Esophagus (tissue), 2 donors: ENCODE measurements around the gene SORCS3. TPM values are rescaled to one million over a fixed set of nuclear protein-coding genes. Genes with fewer than 3 reads are reported as not detected.

ENCODE experiments used
- H3K27ac ChIP-seq, 2 donors: one replicate each; pipeline ENCODE4 v1.5.1; 2013; ENCODE audit warnings: low read depth in 2 of 2, mild to moderate bottlenecking in 2 of 2, inconsistent platforms in 1 of 2, low read length in 1 of 2, moderate library complexity in 1 of 2
- H3K27me3 ChIP-seq, 2 donors: one replicate each; pipeline ENCODE4 v1.6.1; 2013; ENCODE audit warnings: low read length in 2 of 2, control low read depth in 1 of 2, mild to moderate bottlenecking in 1 of 2; ENCODE audit not compliant: insufficient read depth in 2 of 2, control insufficient read depth in 1 of 2
- H3K36me3 ChIP-seq, 2 donors: one replicate each; pipeline ENCODE4 v1.6.1; 2013; ENCODE audit warnings: low read length in 1 of 2; ENCODE audit not compliant: control insufficient read depth in 2 of 2, insufficient read depth in 2 of 2
- H3K4me1 ChIP-seq, 2 donors: one replicate each; pipeline ENCODE4 v1.6.1; 2013; ENCODE audit warnings: low read length in 1 of 2; ENCODE audit not compliant: control insufficient read depth in 2 of 2, insufficient read depth in 2 of 2
- H3K4me3 ChIP-seq, 2 donors: one replicate each; pipeline ENCODE4 v1.5.1; 2013; ENCODE audit warnings: low read length in 2 of 2, mild to moderate bottlenecking in 2 of 2, low read depth in 1 of 2, moderate library complexity in 1 of 2
- H3K9me3 ChIP-seq, 2 donors: one replicate each; pipeline ENCODE4 v1.6.1; 2013; ENCODE audit warnings: mild to moderate bottlenecking in 2 of 2, low read depth in 1 of 2, low read length in 1 of 2, moderate library complexity in 1 of 2; ENCODE audit not compliant: control insufficient read depth in 2 of 2, insufficient read depth in 1 of 2
- WGBS, 2 donors: extraction: QIAGEN DNeasy Blood & Tissue Kit; methylation state at CpG; one replicate each; pipeline ENCODE4 v1.1.7; 2013; 5-methylcytosine and 5-hydroxymethylcytosine counted together
- polyA plus RNA-seq, 2 donors: library from polyadenylated mRNA; stranded (reverse); fragments of 200-250 nt; gene quantifications; one replicate each; pipeline ENCODE4 v1.2.3, GENCODE V29; 2013
- donor health status: healthy with polysubstance abuse.
- donor health status: Bipolar disorder and iron deficiency.

Gene SORCS3
- polyA plus RNA-seq, 2 donors, result 0.02 to 0.04 TPM

DNA sequence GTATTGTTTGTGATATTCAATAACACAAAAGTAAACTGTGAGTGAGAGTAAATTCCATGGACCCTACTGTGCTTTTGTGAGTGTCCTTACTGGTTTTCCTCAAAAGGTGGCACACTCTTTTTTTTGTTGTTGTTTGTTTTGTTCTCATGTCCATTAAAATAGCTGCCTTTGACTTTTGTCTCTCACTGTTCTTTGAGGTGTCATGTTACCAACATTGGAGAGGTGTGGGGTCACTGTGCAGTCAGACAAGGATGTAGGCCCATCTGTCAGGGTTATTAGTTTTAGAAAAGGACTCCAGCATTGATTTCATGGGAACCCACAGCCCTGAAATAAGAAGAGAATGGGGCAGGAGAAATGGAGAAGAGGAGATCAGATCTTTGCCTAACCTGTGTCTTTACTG lies 383.1 kb downstream of the SORCS3 start:
- Histone ChIP-seq H3K36me3 (no peaks in the 10 kb centered on the region), H3K4me3 (no peak overlapping the region), H3K27me3 (no peaks in the 10 kb centered on the region), H3K27ac (no peak overlapping the region), H3K4me1 (no peaks in the 10 kb centered on the region), H3K9me3 (no peaks in the 10 kb centered on the region)

DNA sequence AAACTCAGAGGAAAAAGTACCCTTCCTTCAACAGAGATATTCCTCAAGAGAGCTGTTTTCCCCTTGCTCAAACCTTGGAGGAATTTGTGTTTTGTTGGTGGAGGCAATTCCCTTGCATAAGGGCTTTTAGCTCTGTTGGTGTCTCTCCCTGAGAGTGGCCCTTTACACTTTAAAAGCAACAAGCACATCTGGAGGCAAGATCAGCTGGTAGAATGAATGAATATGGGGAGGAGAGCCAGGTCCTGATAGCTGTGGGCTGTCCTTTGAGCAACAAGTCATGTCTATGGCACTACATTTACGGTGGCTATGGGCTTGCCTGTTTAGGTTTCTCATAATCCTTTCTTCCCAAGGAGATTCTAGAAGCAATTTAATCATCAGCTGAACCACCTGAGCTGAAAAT lies 384.0 kb downstream of the SORCS3 start:
- 55 to 65% methylated on average over 1 of the region's 1 CpG for WGBS, 2 donors
- H3K4me3 ChIP-seq, result no peak overlapping the region
- no peaks in the 10 kb centered on the region for H3K4me1 ChIP-seq
- no peaks in the 10 kb centered on the region for H3K36me3 ChIP-seq
- no peak overlapping the region for H3K27ac ChIP-seq
- H3K9me3 ChIP-seq, result no peaks in the 10 kb centered on the region
- H3K27me3 ChIP-seq, result no peaks in the 10 kb centered on the region

DNA sequence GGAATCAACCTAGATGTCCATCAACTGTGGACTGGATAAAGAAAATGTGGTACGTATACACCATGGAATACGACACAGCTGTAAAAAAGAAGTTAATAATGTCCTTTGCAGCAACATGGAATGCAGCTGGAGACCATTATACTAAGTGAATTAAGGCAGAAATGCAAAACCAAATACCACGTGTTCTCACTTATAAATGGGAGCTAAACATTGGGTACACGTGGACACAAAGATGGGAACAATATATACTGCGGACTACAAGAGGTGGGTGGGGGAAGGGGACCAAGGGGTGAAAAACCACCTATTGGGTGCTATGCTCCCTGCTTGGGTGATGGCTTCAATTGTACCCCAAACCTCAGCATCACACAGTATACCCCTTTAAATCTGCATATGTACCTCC lies 385.5 kb downstream of the SORCS3 start:
- Histone ChIP-seq H3K4me1 (no peaks in the 10 kb centered on the region), H3K4me3 (no peak overlapping the region), H3K27me3 (no peaks in the 10 kb centered on the region), H3K9me3 (no peaks in the 10 kb centered on the region), H3K27ac (no peak overlapping the region), H3K36me3 (no peaks in the 10 kb centered on the region)
- WGBS, 2 donors, result 88 to 89% methylated on average over 5 of the region's 5 CpGs

DNA sequence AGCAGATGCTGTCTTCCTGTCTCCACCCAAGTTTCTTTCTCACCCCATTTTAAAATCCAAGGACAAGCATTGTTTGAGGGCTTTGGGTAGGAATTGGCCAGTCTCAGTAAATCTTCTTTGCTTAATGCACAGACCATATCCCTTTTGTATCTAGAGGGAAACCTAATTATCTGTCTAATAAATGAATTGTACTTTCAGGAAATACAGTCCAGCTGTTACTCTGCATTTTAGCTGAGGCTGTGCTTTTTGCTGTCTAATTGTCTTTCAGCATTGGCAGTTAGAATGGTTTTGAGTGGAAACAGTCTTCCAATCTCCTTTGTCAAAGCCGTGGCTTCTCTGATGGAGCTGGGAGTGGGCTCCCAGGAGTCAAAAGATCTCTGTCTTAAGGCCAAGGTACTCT lies 388.2 kb downstream of the SORCS3 start:
- H3K36me3 ChIP-seq, result no peaks in the 10 kb centered on the region
- no peak overlapping the region for H3K4me3 ChIP-seq
- no peaks in the 10 kb centered on the region for H3K27me3 ChIP-seq
- H3K9me3 ChIP-seq, result peaks cover 0 to 2% of the 10 kb centered on the region in 2 donors
- WGBS, 2 donors, result 39 to 50% methylated on average over 1 of the region's 1 CpG
- no peak overlapping the region for H3K27ac ChIP-seq
- no peaks in the 10 kb centered on the region for H3K4me1 ChIP-seq

DNA sequence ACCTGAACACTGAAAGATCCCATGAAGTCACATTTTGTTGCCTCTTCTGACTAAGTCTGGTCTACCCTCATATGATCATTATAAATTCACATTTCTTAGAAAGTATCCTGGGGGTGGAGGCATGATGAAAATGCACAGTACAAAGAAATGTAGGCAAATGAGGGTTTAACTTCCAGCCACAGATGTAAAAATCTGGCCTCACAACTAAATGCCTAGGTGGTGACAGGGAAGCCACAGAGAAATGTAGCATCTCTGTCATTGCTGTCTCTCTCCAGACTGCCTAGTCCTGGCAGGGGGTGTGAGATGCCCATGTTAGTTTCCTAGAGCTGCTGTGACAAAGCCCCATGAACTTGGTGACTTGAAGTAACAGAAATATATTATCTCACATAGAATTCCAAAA lies 395.9 kb downstream of the SORCS3 start:
- Histone ChIP-seq H3K4me3 (no peak overlapping the region), H3K36me3 (no peaks in the 10 kb centered on the region), H3K27ac (no peak overlapping the region), H3K4me1 (no peaks in the 10 kb centered on the region), H3K27me3 (no peaks in the 10 kb centered on the region), H3K9me3 (peaks cover 0 to 2% of the 10 kb centered on the region in 2 donors)

DNA sequence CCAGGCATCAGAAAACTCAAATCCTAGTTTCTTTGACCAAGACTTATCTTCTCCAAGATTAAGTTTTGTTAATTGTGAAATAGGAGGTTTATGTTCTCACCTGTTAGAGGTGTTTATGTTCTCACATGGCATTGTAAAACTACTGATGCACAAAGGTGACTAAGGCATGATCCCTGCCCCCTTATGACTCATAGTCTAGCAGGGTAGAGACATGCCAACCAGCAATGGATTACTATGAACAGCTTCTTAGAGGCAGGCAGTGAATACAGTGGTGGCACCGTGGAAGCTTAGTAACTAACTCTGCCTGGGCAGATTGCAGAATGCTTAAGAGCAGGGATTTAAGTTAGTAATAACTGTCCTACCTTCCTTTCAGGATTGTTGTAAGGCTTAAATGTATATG lies 400.9 kb downstream of the SORCS3 start:
- Histone ChIP-seq H3K27me3 (no peaks in the 10 kb centered on the region), H3K4me1 (no peaks in the 10 kb centered on the region), H3K9me3 (no peaks in the 10 kb centered on the region), H3K4me3 (no peak overlapping the region), H3K36me3 (no peaks in the 10 kb centered on the region), H3K27ac (no peak overlapping the region)
- whole genome bisulfite sequencing, 2 donors, result 52 to 62% methylated on average over 1 of the region's 1 CpG

DNA sequence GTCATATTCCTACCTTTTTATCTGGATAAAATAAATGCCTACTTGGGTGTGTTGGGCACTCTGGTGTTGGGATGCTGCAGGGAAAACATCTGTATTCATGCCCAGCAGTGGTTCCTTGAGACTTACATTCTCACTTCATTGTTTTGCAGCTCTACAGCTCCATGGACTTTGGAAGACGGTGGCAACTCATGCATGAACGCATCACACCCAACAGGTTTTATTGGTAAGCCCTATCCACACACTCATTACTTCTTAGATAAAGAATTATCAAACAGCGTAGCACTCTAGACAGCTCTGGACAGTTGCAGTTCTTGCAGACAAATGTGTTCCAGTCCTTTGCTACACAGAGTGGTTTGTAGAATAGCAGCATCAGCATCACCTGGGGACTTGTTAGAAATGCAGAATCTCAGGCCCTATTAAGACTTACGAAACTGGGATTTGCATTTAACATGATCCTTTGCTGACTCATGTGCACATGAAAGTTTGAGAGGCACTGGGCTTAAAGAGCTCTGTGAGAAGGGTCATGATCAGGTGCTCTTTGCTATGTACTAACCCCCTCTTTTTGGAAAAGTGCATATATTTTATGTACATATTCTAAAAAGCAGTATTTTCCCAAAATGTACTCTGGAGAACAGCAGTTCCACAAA lies 401.9 kb downstream of the SORCS3 start:
- Histone ChIP-seq H3K27ac (no peak overlapping the region), H3K27me3 (no peaks in the 10 kb centered on the region), H3K36me3 (no peaks in the 10 kb centered on the region), H3K9me3 (no peaks in the 10 kb centered on the region), H3K4me1 (no peaks in the 10 kb centered on the region), H3K4me3 (no peak overlapping the region)
- WGBS, 2 donors, result 59 to 61% methylated on average over 4 of the region's 4 CpGs

DNA sequence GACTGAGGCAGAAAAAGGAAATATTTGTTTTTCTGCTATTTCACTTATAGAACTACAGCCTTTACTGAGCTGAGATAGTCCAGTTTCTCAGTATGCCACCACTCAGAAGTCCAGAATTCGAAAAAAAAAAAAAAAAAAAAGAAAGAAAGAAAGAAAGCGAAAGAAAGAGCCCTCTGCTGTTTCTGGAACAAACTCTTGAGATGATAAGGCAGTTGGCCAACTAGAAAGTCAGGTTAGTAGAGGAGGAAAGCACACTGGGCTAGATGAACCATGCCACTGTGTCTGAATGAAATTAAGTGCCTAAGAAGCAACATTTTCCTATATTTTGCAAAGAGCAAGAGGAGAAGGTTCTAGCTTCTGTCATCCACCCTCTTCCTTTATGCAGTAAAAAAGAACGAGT lies 403.8 kb downstream of the SORCS3 start:
- no peak overlapping the region for H3K4me3 ChIP-seq
- no peaks in the 10 kb centered on the region for H3K36me3 ChIP-seq
- no peaks in the 10 kb centered on the region for H3K9me3 ChIP-seq
- no peaks in the 10 kb centered on the region for H3K4me1 ChIP-seq
- WGBS, 2 donors, result 51 to 68% methylated on average over 3 of the region's 3 CpGs
- H3K27ac ChIP-seq, result no peak overlapping the region
- no peaks in the 10 kb centered on the region for H3K27me3 ChIP-seq

DNA sequence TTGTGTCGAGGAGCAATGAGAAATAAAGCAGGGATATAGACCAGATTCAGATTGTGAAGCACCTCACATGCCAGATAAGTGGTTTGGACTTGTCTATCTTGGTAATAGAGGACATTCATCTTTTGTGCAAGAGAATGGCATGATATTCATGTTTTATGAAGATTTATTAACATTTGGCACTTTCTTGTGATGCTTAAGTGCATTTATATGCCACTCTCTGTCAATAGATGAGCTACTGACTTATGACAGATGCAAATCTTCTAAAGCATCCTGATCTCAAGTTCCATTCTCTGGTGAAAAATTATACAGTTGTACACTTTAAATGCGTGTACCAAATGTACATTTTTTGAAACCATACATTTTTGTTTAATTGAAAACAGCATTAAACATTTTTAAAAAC lies 415.3 kb downstream of the SORCS3 start:
- Histone ChIP-seq H3K27me3 (peaks cover 0 to 2% of the 10 kb centered on the region in 2 donors), H3K4me3 (no peak overlapping the region), H3K36me3 (no peaks in the 10 kb centered on the region), H3K27ac (no peak overlapping the region), H3K4me1 (no peaks in the 10 kb centered on the region), H3K9me3 (peaks cover 0 to 3% of the 10 kb centered on the region in 2 donors)
- WGBS, 2 donors, result 67 to 75% methylated on average over 2 of the region's 2 CpGs

DNA sequence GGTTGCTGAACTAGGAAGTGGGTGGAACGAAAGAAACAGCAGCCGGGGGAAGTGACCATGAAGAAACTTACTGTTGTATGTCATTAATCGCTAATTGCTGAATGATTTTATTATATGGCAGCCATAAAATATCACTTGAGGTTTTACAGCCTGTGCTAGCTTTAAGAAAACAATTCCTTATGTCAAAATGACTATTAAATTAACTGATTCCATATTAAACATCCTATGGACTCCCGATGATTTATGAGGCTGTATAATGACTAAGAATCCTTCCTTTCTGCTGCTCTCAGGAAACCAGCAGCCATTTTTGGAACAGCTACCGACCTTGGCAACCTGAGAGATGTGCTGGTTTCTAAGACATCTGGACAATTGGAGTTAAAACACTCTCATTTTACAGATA lies 421.9 kb downstream of the SORCS3 start:
- WGBS, 2 donors, result 67 to 68% methylated on average over 5 of the region's 5 CpGs
- H3K4me1 ChIP-seq, result no peaks in the 10 kb centered on the region
- no peaks in the 10 kb centered on the region for H3K36me3 ChIP-seq
- H3K27me3 ChIP-seq, result no peaks in the 10 kb centered on the region
- H3K4me3 ChIP-seq, result no peak overlapping the region
- no peaks in the 10 kb centered on the region for H3K9me3 ChIP-seq
- H3K27ac ChIP-seq, result no peak overlapping the region
